NCI-H526 (cell line): Measurements from ENCODE around the gene HLA-A.
A peak's percentile ranks its signal among the peaks of the same experiment; 100 is the strongest.

Experiments used
- DNase-seq, 2 experiments: peaks; one replicate each; lab custom pipeline; 2025; lab: John Stamatoyannopoulos, UW

Gene HLA-A

DNA sequence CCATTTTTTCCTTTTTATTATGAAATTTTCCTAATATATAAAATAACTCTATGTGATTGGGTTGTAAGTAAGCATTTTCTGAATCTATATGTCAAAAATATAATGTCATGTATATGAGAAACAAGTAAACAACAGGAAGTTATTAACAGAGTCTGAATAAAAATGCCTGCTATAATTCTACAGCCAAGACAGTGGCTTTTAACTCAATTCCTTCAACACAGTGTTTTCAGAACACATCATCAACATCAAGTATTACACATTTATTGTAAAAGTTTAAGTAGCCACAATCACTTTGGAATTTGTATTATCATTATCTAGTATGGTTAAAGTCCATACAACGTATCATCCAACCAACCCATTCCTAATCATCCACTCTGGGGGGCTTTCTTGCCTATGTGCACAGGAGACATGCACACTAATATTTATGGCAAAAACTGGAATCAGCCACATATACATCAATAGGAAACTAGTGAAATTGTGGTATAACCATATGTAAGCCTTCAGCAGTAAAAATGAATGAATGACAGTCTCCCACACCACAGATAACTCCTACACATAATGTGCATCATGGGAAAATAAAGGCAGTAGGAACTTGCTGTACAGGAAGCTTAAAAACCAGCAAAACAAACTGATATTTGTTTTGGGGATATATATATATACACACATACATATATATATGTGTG lies 6.9 kb upstream of the HLA-A start:
- no peak for DNase-seq

DNA sequence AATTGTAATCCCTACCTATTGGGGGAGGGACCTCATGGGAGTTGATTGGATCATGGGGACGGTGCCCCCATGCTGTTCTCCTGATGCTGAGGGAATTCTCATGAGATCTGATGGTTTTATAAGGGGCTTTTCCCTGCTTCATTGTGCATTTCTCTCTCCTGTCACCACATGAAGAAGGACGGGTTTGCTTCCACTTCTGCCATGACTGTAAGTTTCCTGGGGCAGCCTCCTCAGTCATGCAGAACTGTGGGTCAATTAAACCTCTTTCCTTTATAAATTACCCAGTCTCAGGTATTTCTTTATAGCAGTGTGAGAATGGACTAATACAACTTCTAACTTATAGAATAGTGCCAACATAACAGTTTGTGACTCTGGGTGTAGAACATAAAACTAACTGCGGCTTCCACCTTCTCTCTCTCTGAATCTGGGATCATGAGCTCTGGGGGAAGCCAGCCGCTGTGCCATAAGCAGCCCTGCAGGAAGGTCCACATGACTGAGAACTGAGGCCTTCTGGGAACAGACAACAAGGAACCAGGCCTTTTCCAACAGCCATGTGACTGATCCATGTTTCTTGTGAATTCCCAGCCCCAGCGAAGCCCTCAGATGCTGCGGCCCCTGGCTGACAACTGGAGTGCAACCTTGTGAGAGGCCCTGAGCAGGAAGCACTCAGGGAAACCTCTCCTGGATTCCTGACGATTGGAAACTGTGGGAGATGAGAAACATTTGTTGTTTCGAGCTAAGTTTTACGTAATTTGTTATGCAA lies 3.4 kb upstream of the HLA-A start:
- DNase-seq = no peak

- DNase-seq = no peak
These were observed 1.3 kb upstream of the HLA-A start for GRCh38 chr6:29941016-29941415.

DNA sequence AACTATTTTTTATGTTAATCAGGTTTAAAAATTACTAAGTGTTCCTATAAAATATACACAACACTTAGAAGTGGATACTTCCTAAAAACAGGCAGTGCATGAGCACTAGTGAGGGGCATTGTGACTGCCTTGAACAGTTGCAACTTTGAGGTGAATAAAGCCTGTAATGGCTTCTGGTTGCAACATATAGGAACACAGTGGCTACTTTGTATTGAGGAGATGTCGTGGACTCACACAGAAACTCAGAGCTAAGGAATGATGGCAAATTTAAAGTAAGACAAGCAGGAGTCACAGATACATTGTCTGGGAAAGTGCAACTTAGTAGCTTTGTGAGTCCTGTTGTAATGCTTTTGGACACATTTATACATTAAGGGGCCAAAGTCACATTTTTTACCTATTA lies 861 bp upstream of the HLA-A start:
- no peak for DNase-seq

DNA sequence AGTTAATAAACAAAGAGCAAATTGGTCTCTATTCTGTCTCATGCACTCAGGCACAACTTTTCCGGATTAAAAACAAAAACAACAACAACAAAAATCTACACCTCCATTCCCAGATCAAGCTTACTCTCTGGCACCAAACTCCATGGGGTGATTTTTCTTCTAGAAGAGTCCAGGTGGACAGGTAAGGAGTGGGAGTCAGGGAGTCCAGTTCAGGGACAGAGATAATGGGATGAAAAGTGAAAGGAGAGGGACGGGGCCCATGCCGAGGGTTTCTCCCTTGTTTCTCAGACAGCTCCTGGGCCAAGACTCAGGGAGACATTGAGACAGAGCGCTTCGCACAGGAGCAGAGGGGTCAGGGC lies 437 bp upstream of the HLA-A start:
- DNase-seq = no peak

DNA sequence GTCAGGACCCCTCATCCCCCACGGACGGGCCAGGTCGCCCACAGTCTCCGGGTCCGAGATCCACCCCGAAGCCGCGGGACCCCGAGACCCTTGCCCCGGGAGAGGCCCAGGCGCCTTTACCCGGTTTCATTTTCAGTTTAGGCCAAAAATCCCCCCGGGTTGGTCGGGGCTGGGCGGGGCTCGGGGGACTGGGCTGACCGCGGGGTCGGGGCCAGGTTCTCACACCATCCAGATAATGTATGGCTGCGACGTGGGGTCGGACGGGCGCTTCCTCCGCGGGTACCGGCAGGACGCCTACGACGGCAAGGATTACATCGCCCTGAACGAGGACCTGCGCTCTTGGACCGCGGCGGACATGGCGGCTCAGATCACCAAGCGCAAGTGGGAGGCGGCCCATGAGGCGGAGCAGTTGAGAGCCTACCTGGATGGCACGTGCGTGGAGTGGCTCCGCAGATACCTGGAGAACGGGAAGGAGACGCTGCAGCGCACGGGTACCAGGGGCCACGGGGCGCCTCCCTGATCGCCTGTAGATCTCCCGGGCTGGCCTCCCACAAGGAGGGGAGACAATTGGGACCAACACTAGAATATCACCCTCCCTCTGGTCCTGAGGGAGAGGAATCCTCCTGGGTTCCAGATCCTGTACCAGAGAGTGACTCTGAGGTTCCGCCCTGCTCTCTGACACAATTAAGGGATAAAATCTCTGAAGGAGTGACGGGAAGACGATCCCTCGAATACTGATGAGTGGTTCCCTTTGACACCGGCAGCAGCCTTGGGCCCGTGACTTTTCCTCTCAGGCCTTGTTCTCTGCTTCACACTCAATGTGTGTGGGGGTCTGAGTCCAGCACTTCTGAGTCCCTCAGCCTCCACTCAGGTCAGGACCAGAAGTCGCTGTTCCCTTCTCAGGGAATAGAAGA lies 978 bp downstream of the HLA-A start:
- peak in 1 of 2 experiments; percentile 57 for DNase-seq

DNA sequence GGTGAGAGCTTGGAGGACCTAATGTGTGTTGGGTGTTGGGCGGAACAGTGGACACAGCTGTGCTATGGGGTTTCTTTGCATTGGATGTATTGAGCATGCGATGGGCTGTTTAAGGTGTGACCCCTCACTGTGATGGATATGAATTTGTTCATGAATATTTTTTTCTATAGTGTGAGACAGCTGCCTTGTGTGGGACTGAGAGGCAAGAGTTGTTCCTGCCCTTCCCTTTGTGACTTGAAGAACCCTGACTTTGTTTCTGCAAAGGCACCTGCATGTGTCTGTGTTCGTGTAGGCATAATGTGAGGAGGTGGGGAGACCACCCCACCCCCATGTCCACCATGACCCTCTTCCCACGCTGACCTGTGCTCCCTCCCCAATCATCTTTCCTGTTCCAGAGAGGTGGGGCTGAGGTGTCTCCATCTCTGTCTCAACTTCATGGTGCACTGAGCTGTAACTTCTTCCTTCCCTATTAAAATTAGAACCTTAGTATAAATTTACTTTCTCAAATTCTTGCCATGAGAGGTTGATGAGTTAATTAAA lies 3.0 kb downstream of the HLA-A start:
- DNase-seq = no peak

DNA sequence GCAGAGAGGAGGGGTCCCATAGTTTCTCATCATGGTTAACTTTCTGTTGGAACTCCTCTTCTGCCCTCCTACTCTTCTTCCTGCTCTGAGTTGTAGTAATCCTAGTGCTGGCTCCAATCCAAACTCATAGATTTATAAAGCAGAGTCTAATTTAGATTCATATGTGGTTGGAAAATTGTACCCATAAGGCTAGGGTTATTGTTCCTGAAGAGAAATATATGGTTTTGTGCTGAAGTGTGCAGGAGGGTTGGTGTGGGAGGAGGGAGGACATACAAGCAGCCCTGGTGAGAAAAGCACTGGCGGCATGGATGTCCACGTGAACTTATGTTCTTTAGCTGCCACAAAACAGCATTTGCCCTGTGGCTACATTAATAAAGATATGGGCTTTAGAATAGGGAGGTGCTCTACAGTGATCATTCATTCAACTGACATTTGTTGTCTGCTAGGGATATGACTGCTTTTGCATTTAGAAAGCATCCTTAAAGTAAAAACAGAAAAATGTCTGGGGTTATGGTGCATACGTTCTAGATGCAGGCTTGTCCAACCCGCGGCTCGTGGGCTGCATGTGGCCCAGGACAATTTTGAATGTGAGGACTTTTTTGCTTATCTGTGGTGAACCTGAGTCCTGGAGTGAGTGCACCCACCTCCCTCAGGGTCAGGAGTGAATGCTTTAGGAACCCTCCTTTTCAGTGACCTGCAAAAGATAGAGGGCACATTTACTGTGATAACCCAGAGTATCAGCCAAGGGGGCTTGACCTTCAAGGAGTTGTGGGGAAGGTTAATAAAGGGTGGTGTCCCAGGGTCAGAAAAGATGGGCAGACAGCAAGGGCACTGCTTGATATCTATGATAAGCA lies 4.1 kb downstream of the HLA-A start:
- no peak for DNase-seq

GRCh38 chr6:29947077-29947980 lies 5.0 kb downstream of the HLA-A start:
- no peak for DNase-seq

DNA sequence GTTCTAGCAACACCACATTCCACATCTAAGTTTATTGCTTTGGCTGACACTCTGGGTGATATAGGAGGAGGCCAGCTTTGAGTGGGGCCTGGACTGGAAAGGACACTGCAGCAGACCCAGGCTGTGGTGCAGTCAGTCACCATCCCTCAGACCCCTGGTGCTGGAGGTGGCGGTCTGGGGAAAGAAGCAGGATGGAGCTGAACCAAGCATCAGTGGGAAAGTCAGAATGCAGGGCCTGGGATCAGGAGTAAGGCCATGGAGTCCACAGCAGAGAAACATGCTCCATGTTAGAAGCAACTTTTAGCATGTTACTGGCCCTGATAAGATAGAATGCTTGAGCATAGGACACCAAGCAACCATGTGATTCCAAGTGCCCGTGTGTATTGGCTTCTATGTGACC lies 5.9 kb downstream of the HLA-A start:
- DNase-seq = no peak

- no peak for DNase-seq
These were observed 7.6 kb downstream of the HLA-A start for GRCh38 chr6:29949934-29950333.

GRCh38 chr6:29951882-29952281 lies 9.6 kb downstream of the HLA-A start:
- DNase-seq = no peak

- DNase-seq = no peak
These were observed 10.7 kb downstream of the HLA-A start for GRCh38 chr6:29953001-29953441.

- DNase-seq = no peak
These were observed 11.4 kb downstream of the HLA-A start for GRCh38 chr6:29953686-29954085.

- DNase-seq = no peak
These were observed 11.9 kb downstream of the HLA-A start for GRCh38 chr6:29954272-29954671.

DNA sequence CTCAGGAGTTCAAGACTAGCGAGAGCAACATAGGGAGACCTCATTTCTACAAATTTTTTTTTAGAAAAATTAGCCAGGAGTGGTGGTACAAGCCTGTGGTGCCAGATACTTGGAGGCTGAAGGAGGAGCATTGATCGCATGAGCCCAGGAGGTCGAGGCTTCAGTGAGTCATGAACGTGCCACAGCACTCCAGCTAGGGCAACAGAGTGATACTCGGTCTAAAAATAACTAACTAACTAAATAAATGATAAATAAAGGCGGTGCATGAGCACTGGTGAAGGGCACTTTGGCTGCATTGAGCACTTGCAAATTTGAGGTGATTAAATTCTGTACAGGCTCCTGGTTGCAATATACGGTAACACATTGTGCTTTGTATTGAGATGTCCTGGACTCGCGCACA lies 13.5 kb downstream of the HLA-A start:
- DNase-seq = no peak

DNA sequence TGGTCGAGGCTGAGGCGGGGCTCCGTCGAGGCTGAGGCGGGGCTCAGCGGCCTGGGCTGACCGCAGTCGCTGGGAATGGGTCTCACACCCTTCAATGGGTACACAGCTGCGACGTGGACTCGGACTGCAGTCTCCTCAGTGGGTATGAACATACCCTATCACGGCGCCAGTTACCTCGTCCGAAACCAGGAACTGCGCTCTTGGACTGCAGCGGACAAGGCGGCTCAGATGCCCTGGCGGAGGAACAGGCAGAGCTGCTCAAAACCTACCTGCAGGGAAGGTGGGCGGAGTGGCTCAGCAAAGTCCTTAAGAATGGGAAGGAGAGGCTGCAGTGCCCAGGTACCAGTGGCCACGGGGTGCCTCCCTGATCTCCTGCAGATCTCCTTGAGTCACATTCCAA lies 14.2 kb downstream of the HLA-A start:
- no peak for DNase-seq

DNA sequence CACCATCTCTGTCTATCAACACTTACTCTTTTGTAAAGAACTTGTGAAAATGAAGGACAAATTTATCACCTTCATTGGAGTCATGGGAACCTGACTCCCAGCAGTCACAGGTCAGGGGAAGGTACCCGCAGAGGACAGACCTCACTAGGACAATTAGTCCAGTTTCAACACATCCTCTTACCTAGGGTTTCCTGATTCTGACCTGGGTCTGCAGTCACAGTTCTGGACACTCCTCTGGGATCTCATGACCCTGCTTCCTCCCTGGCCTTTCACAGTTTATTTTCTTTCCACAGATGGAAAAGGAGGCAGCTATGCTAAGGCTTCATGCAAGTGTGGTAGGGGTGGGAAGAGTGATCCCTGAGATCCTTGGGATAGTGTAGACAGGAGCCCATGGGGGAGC lies 15.7 kb downstream of the HLA-A start:
- DNase-seq = no peak

- no peak for DNase-seq
These were observed 16.6 kb downstream of the HLA-A start for GRCh38 chr6:29958921-29959320.

GRCh38 chr6:29959467-29959866 lies 17.1 kb downstream of the HLA-A start:
- no peak for DNase-seq
